ENCODE measurements around the gene OSR1.
A peak's percentile ranks its signal among the peaks of the same experiment; 100 is the strongest.

Gene OSR1

GRCh38 chr2:19368760-19369159, 10.3 kb upstream of the OSR1 start:
- FAIRE-seq (no peak), DNase-seq (ENCODE audit: insufficient read length, low spot score) (no peak)
- TF ChIP-seq PAX5 (IDR thresholded peaks at IDR 0.05; ENCODE audit: insufficient read depth, low read length, severe bottlenecking) = no peak
- no peak for TF ChIP-seq POLR2A (IDR thresholded peaks at IDR 0.05; ENCODE audit: low read depth, low read length)
- TF ChIP-seq POU2F2 (IDR thresholded peaks at IDR 0.05; ENCODE audit: low read depth, low read length) = no peak
- TF ChIP-seq SPI1 (IDR thresholded peaks at IDR 0.05; ENCODE audit: low read depth, low read length) = no peak
- no peak for TF ChIP-seq POLR2AphosphoS5 (IDR thresholded peaks at IDR 0.05; ENCODE audit: low read depth, low read length)
- no peak for TF ChIP-seq TAF1 (IDR thresholded peaks at IDR 0.05; ENCODE audit: low read depth, low read length)

GRCh38 chr2:19367326-19367725, 8.9 kb upstream of the OSR1 start:
- DNase-seq (ENCODE audit: insufficient read length, low spot score) = no peak
- no peak for TF ChIP-seq POLR2AphosphoS5 (IDR thresholded peaks at IDR 0.05; ENCODE audit: low read depth, low read length)
- no peak for TF ChIP-seq PAX5 (IDR thresholded peaks at IDR 0.05; ENCODE audit: insufficient read depth, low read length, severe bottlenecking)
- TF ChIP-seq TAF1 (IDR thresholded peaks at IDR 0.05; ENCODE audit: low read depth, low read length) = no peak
- no peak for TF ChIP-seq SPI1 (IDR thresholded peaks at IDR 0.05; ENCODE audit: low read depth, low read length)
- no peak for TF ChIP-seq POLR2A (IDR thresholded peaks at IDR 0.05; ENCODE audit: low read depth, low read length)
- TF ChIP-seq POU2F2 (IDR thresholded peaks at IDR 0.05; ENCODE audit: low read depth, low read length) = no peak
- FAIRE-seq = no peak

GRCh38 chr2:19365126-19365525, 6.7 kb upstream of the OSR1 start:
- TF ChIP-seq POLR2A (IDR thresholded peaks at IDR 0.05; ENCODE audit: low read depth, low read length) (no peak), TAF1 (IDR thresholded peaks at IDR 0.05; ENCODE audit: low read depth, low read length) (no peak), PAX5 (IDR thresholded peaks at IDR 0.05; ENCODE audit: insufficient read depth, low read length, severe bottlenecking) (no peak), POU2F2 (IDR thresholded peaks at IDR 0.05; ENCODE audit: low read depth, low read length) (no peak), POLR2AphosphoS5 (IDR thresholded peaks at IDR 0.05; ENCODE audit: low read depth, low read length) (no peak), SPI1 (IDR thresholded peaks at IDR 0.05; ENCODE audit: low read depth, low read length) (no peak)
- no peak for DNase-seq (ENCODE audit: insufficient read length, low spot score)
- no peak for FAIRE-seq

GRCh38 chr2:19364014-19364413, 5.6 kb upstream of the OSR1 start:
- no peak for FAIRE-seq
- no peak for TF ChIP-seq POU2F2 (IDR thresholded peaks at IDR 0.05; ENCODE audit: low read depth, low read length)
- no peak for TF ChIP-seq SPI1 (IDR thresholded peaks at IDR 0.05; ENCODE audit: low read depth, low read length)
- no peak for TF ChIP-seq POLR2A (IDR thresholded peaks at IDR 0.05; ENCODE audit: low read depth, low read length)
- no peak for TF ChIP-seq POLR2AphosphoS5 (IDR thresholded peaks at IDR 0.05; ENCODE audit: low read depth, low read length)
- TF ChIP-seq TAF1 (IDR thresholded peaks at IDR 0.05; ENCODE audit: low read depth, low read length) = no peak
- no peak for TF ChIP-seq PAX5 (IDR thresholded peaks at IDR 0.05; ENCODE audit: insufficient read depth, low read length, severe bottlenecking)
- DNase-seq (ENCODE audit: insufficient read length, low spot score) = no peak

- FAIRE-seq (no peak), DNase-seq (ENCODE audit: insufficient read length, low spot score) (no peak)
- TF ChIP-seq POLR2AphosphoS5 (IDR thresholded peaks at IDR 0.05; ENCODE audit: low read depth, low read length) = no peak
- no peak for TF ChIP-seq POLR2A (IDR thresholded peaks at IDR 0.05; ENCODE audit: low read depth, low read length)
- TF ChIP-seq TAF1 (IDR thresholded peaks at IDR 0.05; ENCODE audit: low read depth, low read length) = no peak
- no peak for TF ChIP-seq POU2F2 (IDR thresholded peaks at IDR 0.05; ENCODE audit: low read depth, low read length)
- TF ChIP-seq SPI1 (IDR thresholded peaks at IDR 0.05; ENCODE audit: low read depth, low read length) = no peak
- no peak for TF ChIP-seq PAX5 (IDR thresholded peaks at IDR 0.05; ENCODE audit: insufficient read depth, low read length, severe bottlenecking)
Measured at GRCh38 chr2:19363474-19363778, 5.0 kb upstream of the OSR1 start.

GRCh38 chr2:19362755-19363473, 4.5 kb upstream of the OSR1 start:
- DNase-seq (ENCODE audit: insufficient read length, low spot score) (no peak), FAIRE-seq (no peak)
- no peak for TF ChIP-seq TAF1 (IDR thresholded peaks at IDR 0.05; ENCODE audit: low read depth, low read length)
- TF ChIP-seq PAX5 (IDR thresholded peaks at IDR 0.05; ENCODE audit: insufficient read depth, low read length, severe bottlenecking) = no peak
- TF ChIP-seq POLR2A (IDR thresholded peaks at IDR 0.05; ENCODE audit: low read depth, low read length) = no peak
- no peak for TF ChIP-seq POU2F2 (IDR thresholded peaks at IDR 0.05; ENCODE audit: low read depth, low read length)
- no peak for TF ChIP-seq POLR2AphosphoS5 (IDR thresholded peaks at IDR 0.05; ENCODE audit: low read depth, low read length)
- no peak for TF ChIP-seq SPI1 (IDR thresholded peaks at IDR 0.05; ENCODE audit: low read depth, low read length)

- FAIRE-seq (peak; percentile 35), DNase-seq (ENCODE audit: insufficient read length, low spot score) (no peak)
- TF ChIP-seq POU2F2 (IDR thresholded peaks at IDR 0.05; ENCODE audit: low read depth, low read length) = no peak
- no peak for TF ChIP-seq TAF1 (IDR thresholded peaks at IDR 0.05; ENCODE audit: low read depth, low read length)
- no peak for TF ChIP-seq SPI1 (IDR thresholded peaks at IDR 0.05; ENCODE audit: low read depth, low read length)
- TF ChIP-seq PAX5 (IDR thresholded peaks at IDR 0.05; ENCODE audit: insufficient read depth, low read length, severe bottlenecking) = no peak
- no peak for TF ChIP-seq POLR2A (IDR thresholded peaks at IDR 0.05; ENCODE audit: low read depth, low read length)
- no peak for TF ChIP-seq POLR2AphosphoS5 (IDR thresholded peaks at IDR 0.05; ENCODE audit: low read depth, low read length)
Measured at GRCh38 chr2:19362094-19362754, 3.8 kb upstream of the OSR1 start.

- TF ChIP-seq SPI1 (IDR thresholded peaks at IDR 0.05; ENCODE audit: low read depth, low read length) (no peak), TAF1 (IDR thresholded peaks at IDR 0.05; ENCODE audit: low read depth, low read length) (no peak), PAX5 (IDR thresholded peaks at IDR 0.05; ENCODE audit: insufficient read depth, low read length, severe bottlenecking) (no peak), POLR2AphosphoS5 (IDR thresholded peaks at IDR 0.05; ENCODE audit: low read depth, low read length) (no peak), POU2F2 (IDR thresholded peaks at IDR 0.05; ENCODE audit: low read depth, low read length) (no peak), POLR2A (IDR thresholded peaks at IDR 0.05; ENCODE audit: low read depth, low read length) (no peak)
- DNase-seq (ENCODE audit: insufficient read length, low spot score) (no peak), FAIRE-seq (no peak)
Measured at GRCh38 chr2:19361325-19361990, 3.0 kb upstream of the OSR1 start.

- TF ChIP-seq TAF1 (IDR thresholded peaks at IDR 0.05; ENCODE audit: low read depth, low read length) (no peak), POLR2A (IDR thresholded peaks at IDR 0.05; ENCODE audit: low read depth, low read length) (no peak), SPI1 (IDR thresholded peaks at IDR 0.05; ENCODE audit: low read depth, low read length) (no peak), POU2F2 (IDR thresholded peaks at IDR 0.05; ENCODE audit: low read depth, low read length) (no peak), PAX5 (IDR thresholded peaks at IDR 0.05; ENCODE audit: insufficient read depth, low read length, severe bottlenecking) (no peak), POLR2AphosphoS5 (IDR thresholded peaks at IDR 0.05; ENCODE audit: low read depth, low read length) (no peak)
- FAIRE-seq (no peak), DNase-seq (ENCODE audit: insufficient read length, low spot score) (no peak)
Measured at GRCh38 chr2:19360966-19361321, 2.5 kb upstream of the OSR1 start.
